Hindlimb muscle (tissue), 1 donor: ENCODE measurements around the gene PHF14. TPM values are rescaled to one million over a fixed set of nuclear protein-coding genes. Genes with fewer than 3 reads are reported as not detected.
"Not testable (repeated sequence)": the region's sequence is repeated elsewhere in the genome, so short reads cannot be mapped to it uniquely, and the experiment has no call there.

Experiments used
- DNase-seq: peaks from one replicate; pipeline ENCODE4 v3.0.0-alpha.2; 2013
- polyA plus RNA-seq: library from polyadenylated mRNA; unstranded; fragments of 120-200 nt; gene quantifications from one replicate; pipeline ENCODE4 v1.2.1, GENCODE V29; 2013; ENCODE audit not compliant: insufficient read length

PHF14 gene, protein sequence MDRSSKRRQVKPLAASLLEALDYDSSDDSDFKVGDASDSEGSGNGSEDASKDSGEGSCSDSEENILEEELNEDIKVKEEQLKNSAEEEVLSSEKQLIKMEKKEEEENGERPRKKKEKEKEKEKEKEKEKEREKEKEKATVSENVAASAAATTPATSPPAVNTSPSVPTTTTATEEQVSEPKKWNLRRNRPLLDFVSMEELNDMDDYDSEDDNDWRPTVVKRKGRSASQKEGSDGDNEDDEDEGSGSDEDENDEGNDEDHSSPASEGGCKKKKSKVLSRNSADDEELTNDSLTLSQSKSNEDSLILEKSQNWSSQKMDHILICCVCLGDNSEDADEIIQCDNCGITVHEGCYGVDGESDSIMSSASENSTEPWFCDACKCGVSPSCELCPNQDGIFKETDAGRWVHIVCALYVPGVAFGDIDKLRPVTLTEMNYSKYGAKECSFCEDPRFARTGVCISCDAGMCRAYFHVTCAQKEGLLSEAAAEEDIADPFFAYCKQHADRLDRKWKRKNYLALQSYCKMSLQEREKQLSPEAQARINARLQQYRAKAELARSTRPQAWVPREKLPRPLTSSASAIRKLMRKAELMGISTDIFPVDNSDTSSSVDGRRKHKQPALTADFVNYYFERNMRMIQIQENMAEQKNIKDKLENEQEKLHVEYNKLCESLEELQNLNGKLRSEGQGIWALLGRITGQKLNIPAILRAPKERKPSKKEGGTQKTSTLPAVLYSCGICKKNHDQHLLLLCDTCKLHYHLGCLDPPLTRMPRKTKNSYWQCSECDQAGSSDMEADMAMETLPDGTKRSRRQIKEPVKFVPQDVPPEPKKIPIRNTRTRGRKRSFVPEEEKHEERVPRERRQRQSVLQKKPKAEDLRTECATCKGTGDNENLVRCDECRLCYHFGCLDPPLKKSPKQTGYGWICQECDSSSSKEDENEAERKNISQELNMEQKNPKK
- 29.7 TPM for polyA plus RNA-seq

DNA sequence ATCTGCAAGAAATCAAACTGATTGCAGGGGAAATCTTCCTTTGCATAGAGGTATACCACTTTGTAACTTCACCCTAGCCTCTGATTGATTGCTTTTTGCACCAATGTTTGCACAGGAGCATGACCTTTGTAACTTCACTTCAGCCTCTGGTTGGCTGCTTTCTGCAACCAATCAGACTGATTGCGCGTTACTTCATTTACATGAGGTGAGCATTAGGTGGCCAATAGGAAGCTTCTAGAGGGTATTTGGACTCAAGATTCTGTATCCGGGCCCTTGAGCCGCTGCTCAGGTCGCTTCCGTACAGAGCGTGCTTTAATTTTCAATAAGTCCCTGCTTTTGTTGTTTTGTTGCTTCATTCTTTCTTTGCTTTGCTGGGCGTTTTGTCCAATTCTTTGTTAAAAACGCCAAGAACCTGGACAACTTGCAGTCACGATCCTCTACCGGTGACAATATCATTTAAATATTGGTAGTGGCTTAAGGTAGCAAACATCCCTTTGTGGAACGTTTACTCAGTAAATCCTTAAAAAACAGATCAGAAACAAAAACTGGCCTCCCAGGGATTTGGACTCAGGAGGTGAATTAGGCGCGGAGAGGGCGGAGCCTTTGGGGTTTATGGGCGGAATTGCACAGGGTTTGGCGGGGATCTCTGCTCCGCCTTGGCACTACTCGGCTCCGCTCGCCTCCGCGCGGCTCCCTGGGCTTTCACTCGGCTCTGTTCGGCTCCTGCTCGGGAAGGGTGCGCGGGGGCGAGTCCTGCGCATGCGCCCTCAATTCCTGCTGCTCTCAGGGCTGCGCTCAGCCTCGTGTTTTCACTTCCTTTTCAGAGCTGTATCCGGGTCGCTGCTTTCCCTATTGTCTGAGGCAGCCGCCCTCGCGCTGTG, at the start of gene PHF14:
PHF14 (plus strand) TSS at position 812 of the 881 bp plus-strand sequence. CDS start 452 bp downstream, outside the sequence.
- peak; percentile 98 for DNase-seq

- DNase-seq, result no peak
Observed at GRCh38 chr7:10924370-10924769, 49.3 kb upstream of the PHF14 start.

DNA sequence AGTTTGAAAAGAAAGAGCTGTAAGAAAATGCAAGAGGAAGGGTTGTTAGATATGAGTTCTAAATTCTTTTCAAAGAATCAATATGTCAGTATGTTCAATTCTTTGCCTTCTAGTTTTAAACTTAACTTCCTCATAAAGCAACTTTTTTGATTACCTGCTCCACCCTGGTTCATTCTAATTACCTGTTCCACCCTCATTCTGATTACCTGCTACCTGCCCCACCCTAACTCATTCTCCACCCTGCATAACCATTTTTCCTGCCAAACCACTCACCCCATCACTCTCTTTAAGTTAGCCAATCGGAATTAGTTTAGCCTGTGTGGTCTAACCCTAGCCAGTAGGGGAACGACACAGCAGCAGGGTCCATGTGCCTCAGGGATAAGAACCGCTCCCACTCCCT, 45.5 kb upstream of the PHF14 start:
- DNase-seq, result not testable (repeated sequence)

GRCh38 chr7:10930551-10930950, 43.1 kb upstream of the PHF14 start:
- no peak for DNase-seq

GRCh38 chr7:10931161-10931560, 42.5 kb upstream of the PHF14 start:
- no peak for DNase-seq

GRCh38 chr7:10934292-10934691, 39.4 kb upstream of the PHF14 start:
- DNase-seq, result no peak

DNA sequence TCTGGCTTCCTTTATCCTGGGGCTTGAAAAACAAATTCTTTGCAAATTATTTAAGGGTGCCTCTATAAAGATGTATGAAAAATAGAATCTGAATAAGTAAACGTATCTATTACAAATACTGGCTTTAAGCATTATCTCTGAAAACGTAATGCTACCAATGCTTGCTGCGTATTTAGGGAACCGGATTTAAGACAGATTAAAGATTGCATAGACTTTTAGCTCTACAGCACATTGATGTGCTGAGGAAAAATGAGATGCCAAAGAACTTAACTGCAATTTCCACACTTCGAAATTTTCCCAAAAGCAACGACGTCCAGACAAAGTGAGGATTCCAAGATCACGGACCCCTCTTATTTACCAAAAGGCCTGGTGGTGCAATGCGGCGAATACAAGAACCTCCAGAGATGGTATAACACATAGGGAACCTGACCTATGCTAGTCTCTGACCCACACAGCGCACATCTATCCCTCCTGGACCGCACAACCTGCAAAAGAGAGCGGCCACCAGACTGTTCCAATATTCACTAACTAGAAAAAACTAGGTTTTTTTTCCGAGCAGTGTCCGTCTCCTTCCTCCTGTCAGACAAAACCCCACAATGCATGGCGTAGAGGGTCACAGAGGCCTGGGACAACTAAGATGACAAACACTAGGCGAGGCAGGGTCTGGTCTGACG, 34.3 kb upstream of the PHF14 start:
- peak; percentile 3 for DNase-seq

DNA sequence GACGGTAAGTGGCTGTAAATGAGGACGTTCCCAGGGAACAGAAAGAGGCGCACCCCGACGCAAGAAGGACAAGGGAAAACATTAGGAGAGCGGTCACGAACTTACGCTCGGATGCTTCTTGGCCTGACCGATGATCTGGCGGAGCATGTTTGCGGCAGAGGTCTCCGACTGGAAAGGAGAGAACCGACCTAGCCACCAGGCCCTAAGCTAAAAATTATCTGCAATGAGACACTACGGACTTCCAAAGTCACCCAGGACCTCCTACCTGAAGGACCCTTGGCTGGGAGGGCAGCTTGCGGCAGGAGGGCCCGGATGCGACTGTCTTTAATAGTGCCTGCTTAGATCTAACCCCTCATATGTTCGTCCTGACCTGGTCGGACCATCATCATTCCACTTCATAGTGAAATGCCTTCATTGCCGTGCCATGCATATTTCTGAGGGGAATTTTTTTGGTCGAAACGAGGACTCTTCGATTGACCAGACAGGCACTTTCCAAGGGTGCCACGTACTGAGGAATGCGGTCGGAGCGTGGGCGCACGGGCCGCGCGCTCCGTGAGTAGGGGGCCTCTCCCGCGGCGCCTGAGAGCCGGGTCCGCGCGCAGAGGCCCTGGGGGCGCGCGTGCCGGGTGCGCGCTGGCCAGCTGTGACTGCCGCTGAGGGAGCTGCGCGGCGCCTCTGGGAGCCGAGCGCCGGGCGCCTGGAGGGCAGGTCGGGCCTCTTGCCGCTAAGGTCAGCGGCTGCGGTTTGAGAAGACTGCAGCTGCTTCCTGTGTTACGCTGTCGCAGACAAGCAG, 33.6 kb upstream of the PHF14 start:
- DNase-seq, result peak; percentile 94

DNA sequence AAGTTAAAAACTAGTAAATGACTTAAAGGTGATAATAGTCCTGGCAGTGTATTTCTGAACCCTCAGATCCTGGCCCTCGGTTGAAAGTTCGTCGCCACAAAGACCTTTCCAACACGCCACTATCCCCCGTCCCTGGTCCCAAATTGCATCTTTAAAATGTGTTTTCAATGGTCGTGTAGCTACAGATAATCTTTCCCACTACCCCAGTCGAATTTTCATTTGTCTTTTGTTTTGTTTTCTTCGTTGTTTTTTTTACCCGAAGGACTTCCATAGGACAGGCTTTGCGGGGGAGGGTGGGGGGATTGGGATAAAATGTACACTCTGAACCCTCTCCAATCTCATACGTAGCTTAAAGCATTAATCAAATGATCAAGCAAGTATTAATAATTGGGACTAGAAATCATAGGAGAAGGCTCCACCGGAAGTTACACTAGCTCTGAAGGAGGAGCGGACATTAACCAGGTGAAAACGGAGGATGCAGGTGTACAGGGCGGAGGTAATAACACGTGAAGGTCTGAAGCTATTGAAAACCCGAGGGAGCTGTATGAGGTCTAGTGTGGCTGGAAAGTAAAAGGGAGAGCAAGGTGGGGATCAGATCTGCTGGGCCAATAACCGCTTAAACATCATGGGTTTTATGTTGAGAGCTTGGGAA, 32.8 kb upstream of the PHF14 start:
- no peak for DNase-seq

GRCh38 chr7:10950494-10950893, 23.2 kb upstream of the PHF14 start:
- DNase-seq, result no peak

- not testable (repeated sequence) for DNase-seq
Observed at GRCh38 chr7:10950974-10951578, 22.6 kb upstream of the PHF14 start.

DNA sequence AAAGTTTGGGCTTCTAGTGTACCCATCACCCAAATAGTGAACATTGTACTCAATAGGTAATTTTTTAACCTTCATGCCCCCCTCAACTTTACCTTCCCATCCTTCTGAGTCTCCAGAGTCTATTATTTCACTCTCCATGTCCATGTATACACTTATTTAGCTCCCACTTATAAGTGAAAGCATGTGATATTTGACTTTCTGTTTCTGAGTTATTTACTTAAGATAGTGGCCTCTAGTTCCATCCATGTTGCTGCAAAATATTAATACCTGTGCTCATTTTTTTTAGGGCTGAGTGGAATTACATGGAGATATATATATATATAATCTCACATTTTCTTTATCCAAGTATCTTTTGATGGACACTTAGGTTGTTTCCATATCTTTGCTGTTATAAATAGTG, 21.1 kb upstream of the PHF14 start:
- no peak for DNase-seq

- not testable (repeated sequence) for DNase-seq
Observed at GRCh38 chr7:10953078-10953750, 20.5 kb upstream of the PHF14 start.

DNA sequence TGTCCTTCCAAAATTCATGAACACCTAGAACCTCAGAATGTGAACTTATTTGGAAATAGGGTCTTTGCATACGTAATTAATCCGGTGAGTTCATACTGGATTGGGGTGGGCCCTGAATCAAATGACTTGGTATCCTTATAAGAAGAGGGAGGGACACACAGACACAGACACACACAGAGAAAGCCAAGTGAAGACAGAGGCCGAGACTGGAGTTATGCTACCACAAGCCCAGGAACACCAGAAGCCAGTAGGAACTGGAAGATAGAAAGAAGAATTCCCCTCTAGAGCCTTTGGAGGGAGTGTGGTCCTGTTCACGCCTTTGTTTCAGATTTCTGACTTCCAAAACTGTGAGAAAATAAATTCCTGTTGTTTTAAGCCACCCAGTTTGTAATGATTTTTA, 17.1 kb upstream of the PHF14 start:
- no peak for DNase-seq

DNA sequence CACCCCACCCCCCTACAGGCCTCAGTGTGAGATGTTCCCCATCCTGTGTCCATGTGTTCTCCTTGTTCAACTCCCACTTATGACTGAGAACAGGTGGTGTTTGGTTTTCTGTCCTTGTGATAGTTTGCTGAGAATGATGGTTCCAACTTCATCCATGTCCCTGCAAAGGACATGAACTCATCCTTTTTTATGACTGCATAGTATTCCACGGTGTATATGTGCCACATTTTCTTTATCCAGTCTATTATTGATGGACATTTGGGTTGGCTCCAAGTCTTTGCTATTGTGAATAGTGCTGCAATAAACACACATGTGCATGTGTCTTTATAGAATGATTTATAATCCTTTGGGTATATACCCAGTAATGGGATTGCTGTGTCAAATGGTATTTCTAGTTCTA, 13.4 kb upstream of the PHF14 start:
- not testable (repeated sequence) for DNase-seq

GRCh38 chr7:10965016-10965415, 8.7 kb upstream of the PHF14 start:
- not testable (repeated sequence) for DNase-seq

DNA sequence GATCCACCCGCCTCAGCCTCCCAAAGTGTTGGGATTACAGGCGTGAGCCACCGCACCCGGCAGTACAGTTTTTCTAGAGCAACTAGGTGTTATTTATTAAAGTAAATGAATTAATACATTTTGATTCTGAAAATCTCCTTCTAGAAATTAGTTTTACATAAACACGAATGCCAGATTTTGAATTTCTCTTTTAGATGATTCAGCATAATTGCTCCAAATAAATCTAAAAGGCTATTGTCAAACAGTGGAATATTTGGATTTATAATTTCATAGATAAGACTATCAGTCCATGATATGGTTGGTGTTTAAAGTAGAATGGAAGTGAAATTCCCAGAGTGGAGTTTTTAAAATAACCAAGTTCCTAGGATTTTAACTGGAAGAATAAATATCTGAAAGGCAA, 1.5 kb upstream of the PHF14 start:
- DNase-seq, result no peak

- DNase-seq, result peak; percentile 30
Observed at GRCh38 chr7:10973942-10974911, 555 bp downstream of the PHF14 start.
